EL (cell line): ENCODE results near the gene LZTR1.
"Not testable (repeated sequence)": the region's sequence is repeated elsewhere in the genome, so short reads cannot be mapped to it uniquely, and the experiment has no call there.

ENCODE experiments used
- DNase-seq: peaks from one replicate; pipeline ENCODE4 v3.0.0-alpha.2; 2016

LZTR1 gene

GRCh38 chr22:20981787-20982562, at the start of gene LZTR1:
TSS of gene LZTR1 (plus strand) at chr22:20982297. CDS start at chr22:20982372, 75 bp downstream.
- DNase-seq, result peak; percentile 82

- no peak for DNase-seq
Observed at GRCh38 chr22:20933910-20934309, 48.2 kb upstream of the LZTR1 start.

GRCh38 chr22:20935049-20935448, 47.0 kb upstream of the LZTR1 start:
- DNase-seq, result not testable (repeated sequence)

- not testable (repeated sequence) for DNase-seq
Observed at GRCh38 chr22:20935780-20936539, 46.1 kb upstream of the LZTR1 start.

GRCh38 chr22:20937031-20937793, 44.9 kb upstream of the LZTR1 start:
- no peak for DNase-seq

GRCh38 chr22:20937794-20938671, 44.1 kb upstream of the LZTR1 start:
- no peak for DNase-seq

- not testable (repeated sequence) for DNase-seq
Observed at GRCh38 chr22:20939457-20940185, 42.5 kb upstream of the LZTR1 start.

GRCh38 chr22:20940186-20940651, 41.9 kb upstream of the LZTR1 start:
- DNase-seq, result no peak

- DNase-seq, result no peak
Observed at GRCh38 chr22:20940904-20941385, 41.2 kb upstream of the LZTR1 start.

- not testable (repeated sequence) for DNase-seq
Observed at GRCh38 chr22:20942203-20942902, 39.7 kb upstream of the LZTR1 start.

- no peak for DNase-seq
Observed at GRCh38 chr22:20943104-20943933, 38.8 kb upstream of the LZTR1 start.

- no peak for DNase-seq
Observed at GRCh38 chr22:20944042-20944441, 38.1 kb upstream of the LZTR1 start.

GRCh38 chr22:20945578-20945934, 36.5 kb upstream of the LZTR1 start:
- no peak for DNase-seq

- peak; percentile 72 for DNase-seq
Observed at GRCh38 chr22:20946080-20946986, 35.8 kb upstream of the LZTR1 start.

- no peak for DNase-seq
Observed at GRCh38 chr22:20946991-20947390, 35.1 kb upstream of the LZTR1 start.

GRCh38 chr22:20948450-20948849, 33.6 kb upstream of the LZTR1 start:
- DNase-seq, result no peak

- DNase-seq, result no peak
Observed at GRCh38 chr22:20948989-20949388, 33.1 kb upstream of the LZTR1 start.

GRCh38 chr22:20949698-20950183, 32.4 kb upstream of the LZTR1 start:
- no peak for DNase-seq
